Measurements from ENCODE around the gene ZC3H6.
A peak's percentile ranks its signal among the peaks of the same experiment; 100 is the strongest.

Gene ZC3H6

GRCh38 chr2:112275311-112275886 is at the start of gene ZC3H6:
TSS of gene ZC3H6 (plus strand) at chr2:112275597. CDS start at chr2:112275995, 398 bp downstream.
- peak; percentile 99 to 100 for DNase-seq (ENCODE audit: low read depth in 2 of 2)

GRCh38 chr2:112229348-112229747 is 46.0 kb upstream of the ZC3H6 start:
- no peak for DNase-seq (ENCODE audit: low read depth in 2 of 2)

GRCh38 chr2:112230371-112230770 is 45.0 kb upstream of the ZC3H6 start:
- DNase-seq (ENCODE audit: low read depth in 2 of 2): no peak

GRCh38 chr2:112239862-112240261 is 35.5 kb upstream of the ZC3H6 start:
- no peak for DNase-seq (ENCODE audit: low read depth in 2 of 2)

GRCh38 chr2:112242384-112242783 is 33.0 kb upstream of the ZC3H6 start:
- DNase-seq (ENCODE audit: low read depth in 2 of 2): no peak

GRCh38 chr2:112243233-112243632 is 32.2 kb upstream of the ZC3H6 start:
- no peak for DNase-seq (ENCODE audit: low read depth in 2 of 2)

- no peak for DNase-seq (ENCODE audit: low read depth in 2 of 2)
Measured at GRCh38 chr2:112244854-112245253, 30.5 kb upstream of the ZC3H6 start.

GRCh38 chr2:112251271-112251670 is 24.1 kb upstream of the ZC3H6 start:
- DNase-seq (ENCODE audit: low read depth in 2 of 2): no peak

GRCh38 chr2:112253261-112253815 is 22.1 kb upstream of the ZC3H6 start:
- no peak for DNase-seq (ENCODE audit: low read depth in 2 of 2)

GRCh38 chr2:112254466-112255240 is 20.7 kb upstream of the ZC3H6 start, which contains the start of gene ZC3H8:
TSS of gene ZC3H8 (minus strand) at chr2:112255042. CDS start at chr2:112254981, 61 bp downstream.
- DNase-seq (ENCODE audit: low read depth in 2 of 2): peak; percentile 92 to 94

- DNase-seq (ENCODE audit: low read depth in 2 of 2): no peak
Measured at GRCh38 chr2:112255875-112256274, 19.5 kb upstream of the ZC3H6 start.

- no peak for DNase-seq (ENCODE audit: low read depth in 2 of 2)
Measured at GRCh38 chr2:112256654-112257053, 18.7 kb upstream of the ZC3H6 start.

- DNase-seq (ENCODE audit: low read depth in 2 of 2): no peak
Measured at GRCh38 chr2:112257575-112257974, 17.8 kb upstream of the ZC3H6 start.

- DNase-seq (ENCODE audit: low read depth in 2 of 2): peak; percentile 72 to 75
Measured at GRCh38 chr2:112259509-112260294, 15.7 kb upstream of the ZC3H6 start.

- no peak for DNase-seq (ENCODE audit: low read depth in 2 of 2)
Measured at GRCh38 chr2:112260295-112260625, 15.1 kb upstream of the ZC3H6 start.

GRCh38 chr2:112262876-112263275 is 12.5 kb upstream of the ZC3H6 start:
- DNase-seq (ENCODE audit: low read depth in 2 of 2): no peak

GRCh38 chr2:112268547-112268946 is 6.8 kb upstream of the ZC3H6 start:
- DNase-seq (ENCODE audit: low read depth in 2 of 2): no peak

- DNase-seq (ENCODE audit: low read depth in 2 of 2): no peak
Measured at GRCh38 chr2:112272669-112273068, 2.7 kb upstream of the ZC3H6 start.

- no peak for DNase-seq (ENCODE audit: low read depth in 2 of 2)
Measured at GRCh38 chr2:112273349-112273748, 2.0 kb upstream of the ZC3H6 start.

GRCh38 chr2:112275887-112276773 is 733 bp downstream of the ZC3H6 start:
- peak; percentile 65 to 70 for DNase-seq (ENCODE audit: low read depth in 2 of 2)

- DNase-seq (ENCODE audit: low read depth in 2 of 2): no peak
Measured at GRCh38 chr2:112276954-112277353, 1.6 kb downstream of the ZC3H6 start.

Data from stimulated activated CD8-positive, alpha-beta memory T cell treated with anti-CD3 and anti-CD28 coated beads, Interleukin-2, amount 100 ng/mL, for 1 hour (primary cell).